ENCODE results near the gene KIFC1.

Gene KIFC1

GRCh38 chr6:33424855-33425667 lies 33.4 kb downstream of the KIFC1 start:
- Histone ChIP-seq H3K36me3 (ENCODE audit: insufficient read depth, low read length) (no peaks in the 10 kb centered on the region), H3K9ac (ENCODE audit: low read depth, low read length) (peak overlapping the region; percentile 81), H3K4me1 (ENCODE audit: control insufficient read depth, insufficient read depth, low read length) (peaks cover 29% of the 10 kb centered on the region), H3K4me3 (ENCODE audit: low read length) (peak overlapping the region; percentile 72), H3K27me3 (ENCODE audit: control insufficient read depth, insufficient read depth, low read length) (no peaks in the 10 kb centered on the region), H3K4me2 (ENCODE audit: low read length) (peak overlapping the region; percentile 84), H3K9me3 (replicated peaks; ENCODE audit: low read length) (no peaks in the 10 kb centered on the region)

GRCh38 chr6:33425668-33426577 lies 34.3 kb downstream of the KIFC1 start:
- Histone ChIP-seq H3K4me3 (ENCODE audit: low read length) (peak overlapping the region; percentile 72), H3K9ac (ENCODE audit: low read depth, low read length) (peak overlapping the region; percentile 81), H3K4me1 (ENCODE audit: control insufficient read depth, insufficient read depth, low read length) (peaks cover 29% of the 10 kb centered on the region), H3K27me3 (ENCODE audit: control insufficient read depth, insufficient read depth, low read length) (no peaks in the 10 kb centered on the region), H3K9me3 (replicated peaks; ENCODE audit: low read length) (no peaks in the 10 kb centered on the region), H3K4me2 (ENCODE audit: low read length) (peak overlapping the region; percentile 84), H3K36me3 (ENCODE audit: insufficient read depth, low read length) (no peaks in the 10 kb centered on the region)

DNA sequence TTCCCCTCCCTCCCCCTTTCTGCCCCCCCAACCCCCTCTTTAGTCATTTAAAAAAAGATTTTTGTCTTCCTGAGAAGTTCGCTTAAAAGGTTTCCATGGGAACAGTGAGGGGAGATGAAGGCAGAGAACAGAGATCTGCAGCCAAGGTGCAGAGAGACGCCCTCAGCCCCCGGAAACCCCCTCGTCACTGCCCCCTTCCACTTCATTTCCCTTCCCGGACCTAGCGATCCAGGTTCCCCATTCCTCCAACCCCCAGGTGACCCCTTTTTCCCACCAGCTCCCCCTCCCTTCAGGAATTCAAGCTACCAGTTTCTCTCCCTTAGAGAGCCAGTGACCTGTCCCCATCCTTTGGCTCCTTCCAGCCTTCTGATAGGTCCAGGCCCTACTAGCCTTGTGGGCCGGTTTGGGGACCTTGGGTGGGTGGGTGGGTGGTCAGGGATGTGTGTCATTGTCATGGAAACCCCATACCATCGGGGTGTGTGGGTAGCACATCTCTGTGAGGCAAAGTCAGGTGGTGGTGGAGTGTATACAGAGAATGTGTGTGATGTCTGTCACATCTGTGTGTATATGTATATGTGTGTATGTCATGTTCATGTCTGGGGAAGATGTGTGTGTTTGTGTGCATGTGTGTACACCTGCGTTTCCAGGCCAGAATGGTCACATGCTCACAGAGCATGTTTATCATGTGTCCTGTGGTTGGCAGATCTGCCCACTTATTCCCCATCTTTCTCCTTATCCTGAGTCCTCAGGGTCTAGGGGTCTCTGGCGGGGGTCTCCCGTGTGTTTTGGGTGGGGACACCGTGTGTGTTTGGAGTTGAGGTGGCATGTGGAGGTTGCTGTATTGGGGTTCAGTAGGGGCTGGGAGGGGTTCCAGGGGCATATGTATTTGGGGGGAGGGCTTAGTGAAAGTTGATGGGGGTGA lies 35.2 kb downstream of the KIFC1 start:
- H3K4me3 ChIP-seq (ENCODE audit: low read length) = peak overlapping the region; percentile 86
- no peaks in the 10 kb centered on the region for H3K27me3 ChIP-seq (ENCODE audit: control insufficient read depth, insufficient read depth, low read length)
- H3K9ac ChIP-seq (ENCODE audit: low read depth, low read length) = peak overlapping the region; percentile 81
- no peaks in the 10 kb centered on the region for H3K36me3 ChIP-seq (ENCODE audit: insufficient read depth, low read length)
- peak overlapping the region; percentile 94 for H3K4me2 ChIP-seq (ENCODE audit: low read length)
- H3K9me3 ChIP-seq (replicated peaks; ENCODE audit: low read length) = no peaks in the 10 kb centered on the region
- H3K4me1 ChIP-seq (ENCODE audit: control insufficient read depth, insufficient read depth, low read length) = peaks cover 29% of the 10 kb centered on the region

DNA sequence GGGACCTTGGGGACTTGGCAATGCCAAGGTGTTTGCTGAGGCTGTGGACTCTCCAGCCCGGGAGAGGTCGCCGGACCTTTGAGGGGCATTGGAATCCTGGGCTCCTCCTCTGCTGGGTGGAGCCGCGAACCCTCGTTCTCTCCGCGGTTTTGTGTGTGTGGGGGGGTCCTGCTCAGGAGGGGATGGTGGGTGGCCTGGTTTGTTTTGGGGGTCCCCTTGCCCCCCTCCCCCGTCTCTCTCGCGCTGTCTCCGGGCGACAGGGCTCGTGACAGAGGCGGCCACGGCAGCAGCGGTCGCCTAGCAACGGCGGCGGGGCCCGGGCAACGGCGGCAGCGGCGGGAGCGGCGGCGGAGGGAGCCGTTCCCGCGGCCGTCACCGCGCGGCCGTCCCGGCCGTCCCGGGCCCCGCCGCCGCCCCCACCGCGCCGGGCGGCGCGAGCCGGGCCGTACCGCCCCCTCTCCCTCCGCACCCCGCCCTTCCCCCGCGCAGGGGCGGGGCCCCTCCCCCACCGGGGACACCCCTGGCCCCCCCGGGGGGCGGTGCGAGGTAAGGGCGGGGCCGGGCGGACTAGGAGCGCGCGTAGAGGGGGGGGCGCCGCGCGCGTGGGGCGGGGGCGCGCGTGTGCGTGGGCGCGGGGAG lies 36.1 kb downstream of the KIFC1 start:
- H3K9ac ChIP-seq (ENCODE audit: low read depth, low read length) = peak overlapping the region; percentile 76
- peak overlapping the region; percentile 86 for H3K4me3 ChIP-seq (ENCODE audit: low read length)
- peak overlapping the region; percentile 94 for H3K4me2 ChIP-seq (ENCODE audit: low read length)
- no peaks in the 10 kb centered on the region for H3K36me3 ChIP-seq (ENCODE audit: insufficient read depth, low read length)
- H3K27me3 ChIP-seq (ENCODE audit: control insufficient read depth, insufficient read depth, low read length) = no peaks in the 10 kb centered on the region
- H3K4me1 ChIP-seq (ENCODE audit: control insufficient read depth, insufficient read depth, low read length) = peaks cover 29% of the 10 kb centered on the region
- no peaks in the 10 kb centered on the region for H3K9me3 ChIP-seq (replicated peaks; ENCODE audit: low read length)

DNA sequence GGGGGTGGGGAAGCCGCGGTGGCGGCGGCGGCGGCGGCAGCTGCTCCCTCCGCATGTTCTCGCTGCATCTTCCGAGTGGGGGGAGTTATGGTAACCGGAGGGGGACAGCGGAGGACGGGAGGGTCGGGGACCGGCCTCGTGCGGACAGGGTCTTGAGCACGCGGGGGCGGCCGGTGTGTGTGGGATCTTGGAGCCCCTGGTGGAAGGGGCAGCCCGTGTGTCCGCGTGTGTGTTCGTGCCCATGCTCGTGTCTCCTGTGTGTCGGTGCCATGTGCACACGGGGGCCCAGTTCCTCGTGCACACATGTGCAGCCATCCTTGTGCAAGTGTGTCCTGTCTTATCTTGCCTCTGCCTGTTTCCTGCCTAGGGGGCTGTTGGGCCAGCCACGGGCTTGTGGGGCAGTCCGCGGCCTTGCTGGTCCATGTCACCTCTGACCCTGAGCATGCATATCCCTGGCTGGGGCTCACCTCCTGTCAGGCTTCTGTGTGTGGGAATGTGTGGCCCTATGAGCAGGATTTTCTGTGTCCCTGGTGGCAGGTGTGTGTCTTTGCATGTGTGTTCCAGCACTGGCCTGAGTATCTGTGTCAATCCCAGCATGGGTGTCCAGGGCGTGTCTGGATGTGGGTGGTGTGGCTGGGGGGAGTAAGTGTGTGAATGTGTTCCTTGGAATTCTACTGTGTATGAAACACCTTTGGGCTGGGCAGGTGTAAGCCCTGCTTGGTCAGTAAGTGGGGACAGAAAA lies 36.8 kb downstream of the KIFC1 start:
- Histone ChIP-seq H3K4me1 (ENCODE audit: control insufficient read depth, insufficient read depth, low read length) (peaks cover 29% of the 10 kb centered on the region), H3K36me3 (ENCODE audit: insufficient read depth, low read length) (no peaks in the 10 kb centered on the region), H3K27me3 (ENCODE audit: control insufficient read depth, insufficient read depth, low read length) (no peaks in the 10 kb centered on the region), H3K9ac (ENCODE audit: low read depth, low read length) (peak overlapping the region; percentile 45), H3K9me3 (replicated peaks; ENCODE audit: low read length) (no peaks in the 10 kb centered on the region), H3K4me3 (ENCODE audit: low read length) (peak overlapping the region; percentile 86), H3K4me2 (ENCODE audit: low read length) (peak overlapping the region; percentile 94)

- Histone ChIP-seq H3K4me1 (ENCODE audit: control insufficient read depth, insufficient read depth, low read length) (peaks cover 29% of the 10 kb centered on the region), H3K9me3 (replicated peaks; ENCODE audit: low read length) (no peaks in the 10 kb centered on the region), H3K4me3 (ENCODE audit: low read length) (peak overlapping the region; percentile 86), H3K9ac (ENCODE audit: low read depth, low read length) (no peak overlapping the region), H3K36me3 (ENCODE audit: insufficient read depth, low read length) (no peaks in the 10 kb centered on the region), H3K4me2 (ENCODE audit: low read length) (peak overlapping the region; percentile 94), H3K27me3 (ENCODE audit: control insufficient read depth, insufficient read depth, low read length) (no peaks in the 10 kb centered on the region)
Observed at GRCh38 chr6:33428966-33429749, 37.5 kb downstream of the KIFC1 start.

- Histone ChIP-seq H3K9ac (ENCODE audit: low read depth, low read length) (no peak overlapping the region), H3K36me3 (ENCODE audit: insufficient read depth, low read length) (no peaks in the 10 kb centered on the region), H3K4me1 (ENCODE audit: control insufficient read depth, insufficient read depth, low read length) (peaks cover 24% of the 10 kb centered on the region), H3K27me3 (ENCODE audit: control insufficient read depth, insufficient read depth, low read length) (no peaks in the 10 kb centered on the region), H3K4me2 (ENCODE audit: low read length) (peak overlapping the region; percentile 6), H3K4me3 (ENCODE audit: low read length) (no peak overlapping the region), H3K9me3 (replicated peaks; ENCODE audit: low read length) (no peaks in the 10 kb centered on the region)
Observed at GRCh38 chr6:33429750-33430052, 38.1 kb downstream of the KIFC1 start.

- H3K27me3 ChIP-seq (ENCODE audit: control insufficient read depth, insufficient read depth, low read length) = no peaks in the 10 kb centered on the region
Observed at GRCh38 chr6:33430334-33430733, 38.7 kb downstream of the KIFC1 start.

GRCh38 chr6:33430991-33431879 lies 39.6 kb downstream of the KIFC1 start:
- Histone ChIP-seq H3K9me3 (replicated peaks; ENCODE audit: low read length) (no peaks in the 10 kb centered on the region), H3K4me1 (ENCODE audit: control insufficient read depth, insufficient read depth, low read length) (peaks cover 19% of the 10 kb centered on the region), H3K4me2 (ENCODE audit: low read length) (peak overlapping the region; percentile 56), H3K9ac (ENCODE audit: low read depth, low read length) (no peak overlapping the region), H3K4me3 (ENCODE audit: low read length) (no peak overlapping the region), H3K27me3 (ENCODE audit: control insufficient read depth, insufficient read depth, low read length) (no peaks in the 10 kb centered on the region), H3K36me3 (ENCODE audit: insufficient read depth, low read length) (peaks cover 10% of the 10 kb centered on the region)

More at GRCh38 chr6:33430334-33430733, 38.7 kb downstream of the KIFC1 start:
- Histone ChIP-seq H3K9ac (ENCODE audit: low read depth, low read length) (no peak overlapping the region), H3K4me3 (ENCODE audit: low read length) (no peak overlapping the region), H3K9me3 (replicated peaks; ENCODE audit: low read length) (no peaks in the 10 kb centered on the region), H3K4me1 (ENCODE audit: control insufficient read depth, insufficient read depth, low read length) (peaks cover 19% of the 10 kb centered on the region), H3K36me3 (ENCODE audit: insufficient read depth, low read length) (peaks cover 3% of the 10 kb centered on the region), H3K4me2 (ENCODE audit: low read length) (no peak overlapping the region)
